HG03159 (cell line): ENCODE results near the gene IDI1.
"Not testable (repeated sequence)": the region's sequence is repeated elsewhere in the genome, so short reads cannot be mapped to it uniquely, and the experiment has no call there.

ENCODE experiments used
- ATAC-seq: cut with Tn5 transposase; IDR thresholded peaks from one replicate; pipeline ENCODE4 v1.9.1; 2021; ENCODE audit warnings: mild to moderate bottlenecking, moderate library complexity; ENCODE audit not compliant: unreplicated experiment

Gene IDI1

DNA sequence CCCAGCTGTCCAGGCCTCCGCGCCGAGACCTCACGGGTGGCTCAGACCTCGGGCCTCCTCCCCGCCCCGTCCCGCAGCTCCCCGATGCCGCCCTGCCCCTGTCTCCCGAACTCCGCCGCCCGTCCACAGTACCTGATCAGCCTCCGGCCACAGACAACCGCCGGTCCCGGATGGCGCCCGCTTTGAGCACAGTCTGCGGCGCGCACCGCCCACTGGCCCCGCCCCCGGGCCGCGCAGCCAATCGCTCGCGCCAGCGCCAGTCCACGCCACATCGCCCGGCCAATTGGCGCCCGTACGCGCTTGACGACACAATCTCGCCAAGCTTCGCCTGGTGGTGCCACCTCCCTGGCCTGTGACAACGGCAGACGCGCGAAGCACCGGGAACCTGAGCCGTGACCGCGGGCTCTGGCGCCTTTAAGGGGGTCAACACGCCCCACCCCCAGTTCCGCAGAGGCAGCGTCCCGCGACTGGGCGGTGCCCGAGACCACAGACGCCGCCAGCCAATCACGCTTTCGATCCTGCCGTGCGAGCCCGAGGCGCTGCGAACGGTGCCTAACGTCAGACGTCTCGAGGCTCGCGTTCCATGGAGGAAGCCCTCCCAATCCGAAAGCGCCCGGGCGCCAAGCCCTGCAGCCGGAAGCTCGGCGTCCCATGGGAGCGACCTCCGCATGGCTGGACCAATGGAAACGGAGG lies at the start of gene IDI1:
Gene IDI1, minus strand, starts transcription at position 388 of the 693 bp plus-strand sequence. Its CDS starts 116 bp downstream, at position 272.
- peak; percentile 82 for ATAC-seq

DNA sequence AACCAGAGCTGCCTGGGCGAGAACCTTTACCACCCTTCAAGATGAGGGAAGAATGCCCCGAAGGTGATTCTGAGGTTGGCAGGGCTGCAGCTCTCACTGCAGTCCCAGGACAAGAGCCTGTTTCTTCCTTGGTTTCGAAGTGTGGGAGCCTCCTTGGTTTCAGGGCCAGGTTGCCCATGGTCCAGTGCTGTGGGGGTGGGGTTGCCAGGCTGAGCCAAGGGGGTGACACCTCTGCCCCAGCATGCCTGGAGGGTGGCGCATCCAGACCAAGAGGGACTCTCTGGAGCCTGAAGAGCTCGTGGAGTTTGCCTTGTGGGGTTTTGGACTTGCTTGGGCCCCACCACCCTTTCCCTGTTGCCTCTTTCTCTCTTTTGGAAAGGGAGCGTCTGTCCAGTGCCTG lies 48.5 kb upstream of the IDI1 start:
- ATAC-seq: no peak

DNA sequence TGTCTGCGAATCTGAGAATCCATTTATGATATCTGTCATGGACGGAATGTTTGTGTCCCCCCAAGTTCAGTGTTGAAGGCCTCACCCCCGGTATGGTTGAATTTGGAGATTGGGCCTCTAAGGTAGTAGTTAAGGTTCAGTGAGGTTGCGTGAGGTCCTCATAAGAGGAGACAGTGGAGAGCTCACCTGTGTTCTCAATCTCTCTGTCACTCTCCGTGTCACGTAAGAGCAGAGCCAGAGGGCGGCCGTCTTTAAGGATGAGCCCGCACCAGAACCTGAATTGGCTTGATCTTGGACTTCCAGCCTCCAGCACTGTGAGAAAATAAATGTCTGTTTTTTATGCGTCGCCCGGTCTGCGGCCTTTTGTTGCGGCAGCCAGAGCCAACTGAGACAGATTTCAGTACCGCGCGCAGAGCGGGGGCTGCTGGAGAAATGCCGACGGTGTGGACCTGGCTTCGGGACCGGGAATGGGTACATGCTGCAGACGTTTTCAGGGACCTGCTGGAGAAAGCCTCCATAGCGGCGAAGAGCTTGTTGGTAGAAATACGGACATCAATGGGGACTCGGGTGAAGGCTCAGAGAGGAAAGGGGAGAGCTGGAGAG lies 47.5 kb upstream of the IDI1 start:
- ATAC-seq: no peak

DNA sequence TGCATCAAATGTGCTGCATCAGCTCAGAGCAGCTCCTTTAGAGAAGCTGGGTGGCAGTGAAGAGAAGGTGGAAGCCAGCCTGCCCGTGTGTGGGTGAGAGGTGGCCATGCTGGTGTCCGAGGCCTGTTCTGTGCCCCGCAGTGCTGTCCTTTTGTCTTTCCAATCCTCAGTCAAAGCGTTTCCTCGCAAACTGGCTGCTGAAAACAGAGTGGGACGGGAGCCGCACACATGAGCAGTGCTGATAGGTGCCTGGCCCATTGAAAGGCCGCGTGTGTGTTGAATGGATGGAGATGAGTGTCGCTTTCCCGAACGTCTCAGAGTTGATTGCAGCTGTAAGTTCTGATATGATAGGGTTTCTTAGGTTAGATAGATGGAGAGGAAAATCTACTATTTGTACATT lies 46.6 kb upstream of the IDI1 start:
- no peak for ATAC-seq

DNA sequence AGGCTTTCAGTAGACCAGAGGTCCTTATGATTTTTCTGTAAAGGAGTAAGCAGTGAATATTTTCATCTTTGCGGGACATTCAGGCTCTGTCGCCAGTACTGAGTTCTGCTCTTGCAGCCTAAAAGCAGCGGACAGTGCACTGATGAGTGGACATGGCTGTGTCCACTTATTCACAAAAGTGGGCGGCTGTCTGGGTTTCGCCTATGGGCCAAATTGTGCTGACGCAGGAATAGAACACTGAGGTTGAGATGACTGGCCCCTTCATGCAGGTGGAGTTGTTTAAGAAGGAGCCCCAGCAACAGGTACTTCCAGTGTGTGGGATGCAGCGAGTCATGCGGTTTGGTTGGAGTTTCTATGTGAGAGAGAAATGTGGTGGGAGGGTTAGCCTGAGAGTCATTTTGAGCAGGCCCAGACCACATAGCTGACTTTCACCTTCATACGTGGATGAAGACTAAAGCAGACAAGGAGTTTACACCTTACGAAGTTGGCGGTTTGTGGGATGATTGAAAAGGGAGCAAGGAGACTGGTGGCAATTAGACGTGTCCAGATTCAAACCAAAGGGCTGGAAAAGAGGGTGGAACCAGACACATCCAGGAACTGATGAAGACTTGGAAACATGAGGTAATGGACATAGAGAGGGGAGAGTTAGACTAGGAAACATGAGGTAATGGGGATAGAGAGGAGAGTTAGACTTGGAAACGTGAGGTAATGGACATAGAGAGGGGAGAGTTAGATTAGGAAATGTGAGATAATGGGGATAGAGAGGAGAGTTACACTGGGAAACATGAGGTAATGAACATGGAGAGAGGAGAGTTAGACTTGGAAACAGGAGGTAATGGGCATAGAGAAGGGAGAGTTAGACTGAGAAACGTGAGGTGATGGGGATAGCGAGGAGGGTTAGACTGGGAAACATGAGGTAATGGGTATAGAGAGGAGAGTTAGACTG lies 45.5 kb upstream of the IDI1 start:
- ATAC-seq: no peak

DNA sequence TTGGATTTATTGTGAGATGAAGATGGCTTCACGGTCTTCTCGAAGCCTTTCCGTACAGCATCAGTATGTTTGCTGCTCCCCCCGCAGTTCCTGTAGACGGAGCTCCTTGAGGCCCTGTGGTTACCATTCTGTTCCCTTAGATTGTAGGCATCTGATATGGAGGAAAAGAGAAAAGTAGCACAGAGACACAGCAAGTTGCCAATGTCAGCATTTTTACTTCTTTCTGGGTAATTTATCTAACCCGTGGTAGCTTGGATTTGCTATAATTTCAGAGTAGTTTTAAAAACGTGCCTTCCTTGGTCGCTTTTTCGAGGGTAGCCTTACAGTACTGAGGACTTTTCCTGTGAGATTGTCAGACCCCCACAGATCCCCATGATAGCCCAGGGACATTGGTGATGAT lies 44.8 kb upstream of the IDI1 start:
- no peak for ATAC-seq

DNA sequence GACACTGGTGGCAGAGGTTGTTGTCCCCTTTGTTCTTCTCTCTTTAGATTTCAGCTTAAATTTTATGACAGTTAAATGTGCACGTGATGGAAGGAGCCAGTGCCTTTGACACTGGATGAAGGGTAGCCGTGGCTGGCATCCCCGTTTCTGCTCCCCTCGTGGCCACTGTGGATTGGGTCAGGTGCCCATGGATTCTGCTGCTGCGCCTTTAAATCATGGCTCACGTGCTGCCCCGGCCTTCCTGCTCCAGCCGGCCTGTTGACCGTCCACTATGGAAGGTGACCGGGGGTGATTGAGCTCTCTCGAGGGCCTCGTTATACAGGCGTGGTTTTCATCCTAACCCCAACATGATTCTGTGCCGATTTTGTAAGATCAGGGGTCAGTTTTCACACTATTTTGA lies 41.8 kb upstream of the IDI1 start:
- no peak for ATAC-seq

DNA sequence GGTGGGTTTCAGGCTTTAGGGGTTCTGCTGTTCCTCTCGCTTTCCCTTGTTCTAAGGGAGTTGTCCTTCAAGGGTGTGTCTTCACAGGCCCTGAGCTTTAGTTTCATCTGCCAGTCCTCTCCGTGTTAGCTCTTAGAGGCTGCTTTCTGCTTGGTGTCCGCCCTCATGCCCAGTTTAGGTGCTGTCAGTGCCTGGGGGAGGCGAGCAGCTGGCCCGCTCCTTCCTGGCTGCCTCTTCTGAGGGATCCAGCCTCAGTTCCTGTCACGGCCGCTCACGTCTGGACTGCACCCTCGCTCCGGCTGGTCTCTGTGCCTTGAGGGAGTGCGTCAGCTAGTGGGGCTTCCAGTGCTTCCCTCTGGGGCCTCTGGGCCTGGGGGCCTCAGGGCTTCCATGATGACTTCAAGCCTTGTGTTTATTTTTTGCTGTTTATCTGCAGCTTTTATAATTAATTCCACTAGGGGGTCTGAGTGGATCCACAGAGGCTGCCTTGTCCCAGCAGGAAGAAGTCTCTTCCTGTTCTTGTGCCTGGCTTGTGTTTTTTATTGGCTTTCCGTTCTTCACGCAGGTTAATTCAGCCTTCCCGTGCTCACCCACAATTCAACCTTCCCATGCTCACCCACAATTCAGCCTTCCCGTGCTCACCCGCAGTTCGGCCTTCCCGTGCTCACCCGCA lies 40.2 kb upstream of the IDI1 start:
- no peak for ATAC-seq

DNA sequence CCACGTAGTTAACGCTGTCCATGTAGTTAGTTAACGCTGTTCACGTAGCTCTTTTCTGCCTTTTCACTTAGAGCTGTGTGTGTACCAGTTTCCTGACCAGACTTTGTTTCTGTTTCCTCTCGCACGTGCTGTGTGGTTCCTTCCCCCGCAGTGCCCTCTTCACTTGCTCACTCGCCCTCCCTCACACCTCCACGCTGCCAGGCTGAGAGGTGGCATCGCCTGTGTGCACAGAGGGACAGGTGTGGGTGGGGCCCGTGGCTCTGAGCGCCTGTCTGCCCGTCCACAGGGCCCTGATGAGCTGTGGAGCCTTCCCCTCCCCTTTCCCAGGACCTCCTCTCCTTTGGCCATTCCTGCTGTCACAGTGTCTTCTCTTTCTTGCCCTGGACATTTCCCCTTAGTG lies 37.9 kb upstream of the IDI1 start:
- no peak for ATAC-seq

DNA sequence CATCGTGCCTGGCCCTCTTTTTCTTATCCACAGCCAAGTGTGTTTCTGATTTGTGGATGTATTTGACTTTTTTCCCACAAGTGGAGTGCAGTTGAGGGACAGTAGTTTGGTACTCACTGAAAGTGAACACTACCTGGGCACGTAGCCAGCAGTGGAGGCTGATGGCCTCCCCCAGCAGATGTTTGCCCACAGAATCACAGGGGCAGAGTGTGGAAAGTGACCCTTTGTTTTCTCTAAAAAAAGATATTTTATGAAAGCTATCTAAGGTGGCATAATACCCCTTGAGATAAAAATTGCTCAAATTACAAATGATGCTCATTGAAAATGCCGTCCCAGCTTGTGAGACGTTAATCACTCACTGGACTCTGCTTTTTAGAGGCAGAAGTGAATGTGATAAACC lies 36.3 kb upstream of the IDI1 start:
- ATAC-seq: no peak

DNA sequence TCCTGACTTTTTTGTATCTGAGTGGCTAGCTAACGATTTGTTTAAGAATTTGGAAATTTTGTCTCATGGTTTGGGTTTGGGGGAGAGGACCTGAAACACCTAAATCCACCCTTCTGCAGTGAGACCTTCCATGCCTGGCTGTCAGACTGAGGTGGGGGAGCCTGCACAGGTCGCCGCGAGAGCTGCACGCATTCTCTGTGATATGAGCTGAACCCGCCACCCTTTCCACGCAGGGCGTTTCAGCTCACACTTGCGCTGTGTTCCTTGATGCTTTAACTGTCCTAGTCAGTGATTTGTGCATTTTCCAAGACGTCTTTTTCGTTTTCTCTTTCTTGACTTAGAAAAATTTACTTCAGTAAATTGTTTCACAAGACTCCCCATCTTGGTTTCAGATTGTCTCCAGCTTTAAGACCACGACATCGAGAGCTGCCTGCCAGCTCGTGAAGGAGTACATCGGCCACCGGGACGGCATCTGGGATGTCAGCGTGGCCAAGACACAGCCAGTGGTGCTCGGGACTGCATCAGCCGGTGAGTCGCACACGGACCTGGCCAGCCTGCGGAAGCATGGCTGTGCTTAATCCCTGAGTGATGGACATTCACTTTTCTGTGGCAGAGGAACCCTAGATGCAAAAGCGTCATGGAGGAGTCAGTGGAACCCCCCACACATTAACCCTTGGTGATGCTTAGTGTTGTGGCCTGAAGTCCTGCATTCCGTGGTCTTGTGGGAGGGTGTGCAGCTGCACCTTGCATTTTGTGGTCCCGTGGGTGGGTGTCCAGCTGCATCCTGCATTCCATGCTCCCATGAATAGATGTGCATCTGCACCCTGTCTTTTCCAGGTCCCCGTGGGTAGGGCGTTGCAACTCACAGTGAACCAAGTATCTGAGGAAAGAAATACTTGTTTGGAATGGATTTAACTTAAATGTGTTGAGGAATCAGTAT lies 35.4 kb upstream of the IDI1 start:
- ATAC-seq: no peak

DNA sequence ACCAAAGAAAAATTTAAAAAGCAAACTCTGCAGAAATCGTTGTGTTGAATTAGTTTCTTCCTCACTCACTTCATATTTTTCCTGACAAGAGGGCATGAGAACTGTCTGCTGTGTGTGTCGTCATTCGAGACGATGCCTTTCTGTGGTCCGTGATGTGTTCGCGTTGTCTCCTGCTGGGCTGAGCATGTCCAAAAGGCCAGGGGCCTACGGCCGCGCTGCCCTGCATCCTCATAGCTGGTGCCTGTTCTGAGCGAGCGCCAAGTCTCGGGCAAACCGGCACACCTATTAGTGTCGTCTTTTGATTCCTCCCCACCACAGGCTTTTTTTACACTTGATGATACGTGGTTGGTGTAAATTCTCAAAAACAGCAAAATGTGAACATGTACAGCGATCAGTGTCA lies 34.7 kb upstream of the IDI1 start:
- no peak for ATAC-seq

DNA sequence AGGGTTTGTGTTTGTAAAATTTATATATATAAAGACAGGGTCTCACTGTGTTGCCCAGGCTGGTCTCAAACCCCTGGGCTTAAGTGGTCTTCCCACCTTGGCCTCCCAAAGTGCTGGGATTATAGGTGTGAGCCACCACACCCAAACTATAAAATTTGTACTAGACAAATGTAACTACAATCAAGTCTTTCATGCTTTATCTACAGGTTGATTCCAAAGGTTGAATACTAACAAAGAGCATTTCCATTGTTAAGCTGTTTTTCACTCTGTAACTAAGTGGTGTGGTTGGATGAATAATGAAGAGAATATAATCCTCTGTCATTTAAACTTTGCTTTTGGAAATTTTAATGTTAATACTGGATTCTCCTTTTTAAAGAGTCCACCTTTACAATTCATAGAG lies 29.7 kb upstream of the IDI1 start:
- no peak for ATAC-seq

DNA sequence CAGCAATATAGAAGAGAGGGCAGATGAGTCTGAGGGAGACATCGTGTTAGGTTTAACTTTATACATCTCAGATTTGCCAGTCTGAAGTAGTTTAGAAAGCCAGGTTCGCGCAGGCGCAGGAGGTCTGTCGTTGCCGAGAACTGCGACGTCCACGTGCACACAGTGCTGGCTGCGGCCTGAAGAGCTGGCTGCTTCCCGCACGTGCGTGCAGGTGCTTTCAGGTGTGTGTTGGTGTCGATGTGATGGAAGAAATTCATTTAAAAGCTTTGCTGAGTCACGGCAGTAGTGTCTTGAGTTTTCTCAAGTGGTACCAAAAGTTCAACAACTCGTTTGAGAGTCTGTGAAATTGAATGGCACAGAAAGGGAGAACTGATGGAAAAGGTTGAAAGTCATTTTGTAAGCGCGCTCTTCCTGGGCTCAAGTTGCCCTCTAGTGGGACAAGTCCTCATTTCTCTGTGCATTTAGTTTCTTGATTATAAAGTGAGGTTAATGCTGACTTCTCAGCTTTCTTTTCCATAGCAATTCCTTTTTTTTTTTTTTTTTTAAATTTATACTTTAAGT lies 25.9 kb upstream of the IDI1 start:
- ATAC-seq: no peak

DNA sequence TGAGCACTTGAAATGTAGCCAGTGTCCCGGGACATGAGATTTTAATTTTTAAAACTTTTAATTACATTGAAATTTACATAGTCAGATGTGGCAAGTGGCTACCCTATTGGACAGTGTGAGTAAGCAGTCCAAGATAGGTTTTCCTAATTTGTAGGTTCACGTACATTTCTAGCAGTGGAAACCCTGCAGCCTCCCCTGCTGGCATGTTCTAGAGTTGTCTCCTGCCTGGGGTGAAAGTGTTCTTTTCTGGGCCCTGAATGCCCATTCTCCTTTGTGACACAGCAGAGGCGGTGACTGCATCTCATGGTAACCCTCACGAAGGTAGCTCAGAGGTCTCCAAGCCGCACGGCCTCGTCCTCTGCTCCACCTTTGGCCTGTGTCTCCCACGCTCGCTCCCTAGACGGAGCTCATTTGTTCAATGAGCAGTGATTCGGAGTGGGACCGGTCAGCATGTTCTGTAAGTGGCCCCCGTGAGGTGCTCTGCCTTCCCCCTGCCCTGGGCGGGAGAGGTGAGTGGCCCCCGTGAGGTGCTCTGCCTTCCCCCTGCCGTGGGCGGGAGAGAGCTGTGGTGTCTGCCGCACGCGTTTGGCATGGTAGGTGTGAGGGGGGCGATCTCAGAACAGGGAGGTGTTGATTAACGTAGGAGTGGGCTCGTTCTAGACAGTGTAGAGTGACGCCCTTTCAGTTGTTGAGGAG lies 25.3 kb upstream of the IDI1 start:
- ATAC-seq: no peak

DNA sequence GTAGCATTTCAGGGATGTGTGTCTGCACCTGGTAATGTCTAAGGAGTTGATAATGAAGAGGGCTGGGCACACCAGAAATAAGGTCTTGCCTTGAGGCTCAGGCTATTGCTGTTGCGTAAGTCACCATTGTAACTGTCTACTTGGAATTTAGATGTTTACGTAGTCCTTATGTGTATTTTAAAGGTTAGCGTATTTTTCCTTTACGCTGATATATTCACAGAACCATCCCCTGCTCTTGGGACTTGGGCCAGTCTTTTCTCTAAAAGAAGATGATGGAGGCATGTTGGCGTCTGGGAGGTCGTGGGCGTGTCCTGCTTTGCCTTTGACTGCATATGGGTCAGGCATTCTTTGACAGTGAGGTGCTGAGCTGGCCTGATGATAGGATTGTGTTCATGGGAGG lies 22.0 kb upstream of the IDI1 start:
- ATAC-seq: no peak

DNA sequence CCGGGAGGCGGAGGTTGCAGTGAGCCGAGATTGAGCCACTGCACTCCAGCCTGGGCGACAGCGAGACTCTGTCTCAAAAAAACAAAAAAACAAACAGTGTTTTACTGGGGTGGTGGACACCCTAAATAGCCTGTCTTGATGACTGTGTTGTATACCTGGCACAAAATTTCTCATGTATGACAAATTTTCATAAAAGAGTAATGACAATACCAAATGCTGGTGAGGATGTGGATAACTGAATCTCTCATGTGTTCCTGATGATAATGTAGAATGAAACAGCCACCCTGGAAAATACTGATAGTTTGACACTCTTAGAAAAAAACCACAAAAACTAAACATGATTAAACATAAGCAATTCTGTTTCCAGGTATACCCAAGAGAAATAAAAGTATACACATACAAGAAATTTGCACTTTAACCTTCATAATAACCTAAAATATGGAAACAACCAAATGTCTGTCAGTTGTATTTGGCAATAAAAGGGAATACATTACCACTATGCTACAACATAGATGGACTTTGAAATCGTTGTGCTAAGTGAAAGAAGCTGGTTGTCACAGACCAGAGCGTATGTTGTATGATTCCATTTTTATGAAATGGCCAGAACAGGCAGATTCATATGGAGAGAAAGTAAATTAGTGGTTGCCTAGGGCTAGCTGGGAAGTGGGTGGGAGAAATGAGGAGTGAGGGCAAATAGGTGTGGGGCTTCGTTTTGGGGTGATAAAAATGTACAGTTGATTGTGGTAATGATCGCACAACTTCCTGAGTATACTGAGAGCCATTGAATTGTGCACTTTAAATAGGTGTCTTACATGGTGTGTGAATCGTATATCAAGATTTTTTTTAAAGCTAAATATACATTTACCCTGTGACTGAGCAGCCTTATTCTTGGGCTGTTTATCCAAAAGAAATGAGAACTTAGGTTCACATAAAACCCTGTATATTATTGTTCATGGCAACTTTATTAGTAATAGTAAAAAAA lies 19.8 kb upstream of the IDI1 start:
- ATAC-seq: no peak

DNA sequence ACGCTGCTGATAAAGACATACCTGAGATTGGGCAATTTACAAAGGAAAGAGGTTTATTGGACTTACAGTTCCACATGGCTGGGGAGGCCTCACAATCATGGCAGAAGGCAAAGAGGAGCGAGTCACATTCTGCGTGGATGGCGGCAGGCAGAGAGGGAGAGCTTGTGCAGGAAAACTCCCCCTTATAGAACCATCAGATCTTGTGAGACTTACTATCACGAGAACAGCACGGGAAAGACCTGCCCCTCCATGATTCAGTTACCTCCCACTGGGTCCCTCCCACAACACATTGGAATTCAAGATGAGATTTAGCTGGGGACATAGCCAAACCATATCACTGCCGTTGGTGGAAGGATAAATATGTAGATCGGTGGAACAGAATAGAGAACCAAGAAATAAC lies 17.8 kb upstream of the IDI1 start:
- ATAC-seq: not testable (repeated sequence)
